ENCODE data around the gene CEACAM6.
"Not testable (repeated sequence)": the region's sequence is repeated elsewhere in the genome, so short reads cannot be mapped to it uniquely, and the experiment has no call there.

The CEACAM6 gene

DNA sequence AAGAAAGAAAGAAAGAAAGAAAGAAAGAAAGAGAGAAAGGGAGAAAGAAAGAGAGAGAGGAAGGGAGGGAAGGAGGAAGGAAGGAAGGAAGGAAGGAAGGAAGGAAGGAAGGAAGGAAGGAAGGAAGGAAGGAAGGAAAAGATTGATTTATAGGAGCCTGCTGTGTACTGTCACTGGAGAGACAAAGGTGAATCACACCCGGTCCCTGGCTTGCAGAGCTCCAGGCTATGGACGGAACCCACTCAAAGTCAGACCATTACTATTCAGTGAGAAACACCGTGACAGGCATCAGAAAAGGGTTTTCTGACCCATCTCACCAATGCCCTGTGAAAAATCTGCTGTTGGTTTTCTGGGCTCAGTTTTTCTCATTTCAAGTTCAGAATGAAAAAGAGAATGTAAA is 7.3 kb upstream of the CEACAM6 start:
- no peak for DNase-seq

DNA sequence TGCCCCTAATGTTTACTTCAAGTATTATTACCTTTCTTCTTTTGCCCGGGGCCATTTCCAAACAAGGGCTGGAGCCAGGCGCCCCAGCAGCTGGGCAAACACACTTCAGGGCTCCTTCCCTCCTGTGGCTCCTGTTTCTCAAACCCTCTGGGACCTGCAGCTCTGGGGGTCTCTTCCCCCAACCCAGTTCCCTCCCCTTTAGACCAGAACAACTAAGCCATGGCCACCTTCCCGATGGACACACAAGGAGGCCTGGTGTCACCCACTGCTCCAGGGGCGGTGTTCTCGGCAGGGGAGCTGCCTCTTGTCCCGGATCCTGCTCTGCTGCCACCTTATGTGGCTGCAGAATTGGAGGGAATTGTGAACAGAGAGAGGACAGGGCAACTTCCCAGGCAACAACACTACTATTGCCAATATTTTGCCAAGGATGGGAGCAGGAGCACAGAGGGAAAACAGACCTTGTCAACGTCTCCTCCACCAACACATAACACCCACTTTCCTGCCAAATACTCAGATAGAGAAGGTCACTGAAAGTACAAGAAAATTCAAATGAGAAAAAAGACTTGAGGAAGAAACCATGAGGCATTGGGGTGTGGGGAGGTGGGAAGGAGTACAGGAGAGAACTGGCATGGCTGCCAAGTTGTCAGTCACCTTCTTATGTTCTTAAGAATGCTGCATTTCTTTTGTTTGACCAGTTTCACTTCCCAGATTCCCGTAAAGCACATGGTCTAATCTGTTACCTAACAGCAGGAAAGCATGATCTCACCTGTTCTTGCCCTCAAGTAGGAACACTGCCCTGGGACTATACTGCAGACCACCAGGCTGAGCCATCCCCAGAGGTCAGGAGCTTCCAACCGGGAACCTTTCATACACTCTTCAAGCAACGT is 4.8 kb upstream of the CEACAM6 start:
- not testable (repeated sequence) for DNase-seq

GRCh38 chr19:41753159-41753558 is 2.2 kb upstream of the CEACAM6 start:
- peak; percentile 81 for DNase-seq

GRCh38 chr19:41753936-41754529 is 1.3 kb upstream of the CEACAM6 start:
- peak; percentile 77 for DNase-seq

GRCh38 chr19:41758846-41759245 is 3.5 kb downstream of the CEACAM6 start:
- no peak for DNase-seq

- DNase-seq = no peak
These were observed 11.8 kb downstream of the CEACAM6 start for GRCh38 chr19:41767115-41767514.

GRCh38 chr19:41768105-41768504 is 12.8 kb downstream of the CEACAM6 start:
- DNase-seq = not testable (repeated sequence)

DNA sequence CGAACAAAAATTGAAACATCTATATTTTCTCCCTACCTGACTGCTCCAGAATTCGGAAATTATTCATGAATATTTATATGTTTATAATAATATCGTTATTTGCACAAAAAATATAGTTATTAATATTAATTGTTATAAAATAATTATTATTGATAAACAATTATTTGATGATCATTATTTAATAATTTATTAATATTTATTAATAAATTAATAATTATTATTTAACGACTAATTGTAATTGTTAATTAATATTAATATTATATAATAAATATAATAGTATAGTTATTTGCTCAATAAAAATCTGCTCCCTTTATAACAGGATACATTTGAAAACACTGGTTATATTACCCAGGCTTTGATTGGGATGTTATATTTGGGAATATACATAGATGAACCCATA is 14.3 kb downstream of the CEACAM6 start:
- no peak for DNase-seq

GRCh38 chr19:41771410-41771809 is 16.1 kb downstream of the CEACAM6 start:
- no peak for DNase-seq

GRCh38 chr19:41774515-41774980 is 19.2 kb downstream of the CEACAM6 start:
- DNase-seq = no peak

DNA sequence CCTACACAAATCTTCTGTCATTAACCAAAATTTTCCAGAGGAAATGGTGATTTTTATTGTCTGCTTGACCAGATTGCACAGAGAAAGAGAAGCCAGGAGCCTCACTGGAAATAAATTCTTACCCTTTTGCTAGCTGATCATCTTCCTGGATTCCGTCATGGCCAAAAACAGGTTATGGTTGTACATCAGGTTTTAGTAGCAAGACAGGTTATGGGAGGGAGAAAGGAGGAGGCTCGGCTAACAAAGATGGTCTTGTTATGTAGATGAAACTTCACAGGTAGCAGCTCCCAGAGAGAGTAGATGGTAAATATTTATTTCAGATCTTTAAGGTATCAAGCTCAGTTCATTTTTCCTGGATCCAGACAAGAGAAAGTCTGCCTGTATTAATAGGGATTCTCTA is 21.4 kb downstream of the CEACAM6 start:
- DNase-seq = no peak

DNA sequence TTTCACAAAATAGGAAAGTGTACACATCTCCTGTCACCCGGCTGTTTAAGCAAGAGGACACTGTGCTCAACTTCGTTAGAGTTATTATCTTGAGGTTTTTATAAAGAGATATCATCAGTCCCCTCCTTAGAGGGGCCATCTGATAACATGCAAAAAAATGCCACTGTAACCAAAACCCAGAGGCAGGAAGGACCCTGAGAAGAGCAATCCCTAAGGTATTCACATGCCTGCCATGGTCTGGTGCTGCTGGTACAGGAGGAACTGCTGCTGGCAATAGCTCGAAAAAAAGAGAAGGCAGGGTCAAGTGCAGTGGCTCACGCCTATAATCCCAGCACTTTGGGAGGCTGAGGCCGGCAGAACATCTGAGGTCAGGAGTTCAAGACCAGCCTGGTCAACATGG is 28.3 kb downstream of the CEACAM6 start:
- DNase-seq = peak; percentile 81

DNA sequence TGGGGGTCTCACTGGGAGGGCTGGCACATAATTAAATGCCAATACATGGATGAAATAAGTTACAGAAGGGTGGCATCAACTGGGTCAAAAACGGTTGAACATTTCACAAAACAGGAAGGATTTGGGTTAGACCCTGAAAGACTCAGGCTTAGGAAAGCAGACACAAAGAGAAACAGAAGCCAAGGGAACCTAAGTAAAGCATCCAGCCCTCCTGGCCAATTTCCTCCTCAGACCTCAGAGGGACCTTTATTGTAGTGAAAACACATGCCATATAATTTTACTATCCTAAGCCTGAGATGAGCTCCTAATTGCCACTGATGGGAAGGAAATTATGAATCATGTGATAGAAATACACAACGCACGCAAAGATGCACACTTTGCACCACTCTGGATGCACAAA is 29.0 kb downstream of the CEACAM6 start:
- peak; percentile 66 for DNase-seq

GRCh38 chr19:41784743-41785142 is 29.4 kb downstream of the CEACAM6 start:
- DNase-seq = peak; percentile 87

DNA sequence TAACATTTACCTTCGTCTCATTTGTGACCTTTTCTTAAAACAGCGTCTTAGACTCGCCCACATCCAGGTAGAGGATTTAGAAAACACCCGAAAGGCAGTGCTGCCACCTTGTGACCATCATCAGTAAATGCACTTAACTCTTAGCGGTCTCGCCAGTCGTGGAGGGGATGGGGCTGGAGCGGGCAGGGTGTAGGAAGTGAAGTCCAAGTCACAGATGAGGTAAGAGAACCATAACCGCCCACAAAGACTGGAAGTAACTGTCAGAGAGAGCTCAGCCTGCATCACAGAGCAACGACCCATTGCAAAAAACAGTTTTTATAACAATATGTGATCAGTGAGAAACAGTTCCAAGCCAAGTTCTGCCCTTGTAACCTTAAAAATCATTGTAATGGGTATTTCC is 30.3 kb downstream of the CEACAM6 start:
- peak; percentile 94 for DNase-seq

DNA sequence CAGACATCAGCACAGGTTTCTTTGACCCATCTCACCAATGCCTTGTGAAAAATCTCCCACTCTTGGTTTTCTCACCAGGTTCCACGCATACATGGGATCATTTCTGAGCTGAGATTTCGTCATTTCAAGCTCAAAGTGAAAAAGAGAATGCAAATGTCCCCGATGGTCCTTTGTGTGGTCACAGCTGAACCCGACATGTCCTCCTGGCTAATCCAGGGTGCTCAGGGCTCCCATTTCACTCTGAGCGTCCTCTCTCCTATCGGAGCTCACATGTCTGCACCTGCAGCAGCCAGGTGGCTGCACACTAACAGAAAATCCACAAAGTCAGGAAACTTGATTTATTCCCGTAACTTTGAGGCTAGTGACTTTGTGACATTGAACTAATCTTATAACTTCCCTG is 31.7 kb downstream of the CEACAM6 start:
- DNase-seq = no peak

GRCh38 chr19:41788518-41788917 is 33.2 kb downstream of the CEACAM6 start:
- DNase-seq = not testable (repeated sequence)

- not testable (repeated sequence) for DNase-seq
These were observed 33.7 kb downstream of the CEACAM6 start for GRCh38 chr19:41789053-41789452.

DNA sequence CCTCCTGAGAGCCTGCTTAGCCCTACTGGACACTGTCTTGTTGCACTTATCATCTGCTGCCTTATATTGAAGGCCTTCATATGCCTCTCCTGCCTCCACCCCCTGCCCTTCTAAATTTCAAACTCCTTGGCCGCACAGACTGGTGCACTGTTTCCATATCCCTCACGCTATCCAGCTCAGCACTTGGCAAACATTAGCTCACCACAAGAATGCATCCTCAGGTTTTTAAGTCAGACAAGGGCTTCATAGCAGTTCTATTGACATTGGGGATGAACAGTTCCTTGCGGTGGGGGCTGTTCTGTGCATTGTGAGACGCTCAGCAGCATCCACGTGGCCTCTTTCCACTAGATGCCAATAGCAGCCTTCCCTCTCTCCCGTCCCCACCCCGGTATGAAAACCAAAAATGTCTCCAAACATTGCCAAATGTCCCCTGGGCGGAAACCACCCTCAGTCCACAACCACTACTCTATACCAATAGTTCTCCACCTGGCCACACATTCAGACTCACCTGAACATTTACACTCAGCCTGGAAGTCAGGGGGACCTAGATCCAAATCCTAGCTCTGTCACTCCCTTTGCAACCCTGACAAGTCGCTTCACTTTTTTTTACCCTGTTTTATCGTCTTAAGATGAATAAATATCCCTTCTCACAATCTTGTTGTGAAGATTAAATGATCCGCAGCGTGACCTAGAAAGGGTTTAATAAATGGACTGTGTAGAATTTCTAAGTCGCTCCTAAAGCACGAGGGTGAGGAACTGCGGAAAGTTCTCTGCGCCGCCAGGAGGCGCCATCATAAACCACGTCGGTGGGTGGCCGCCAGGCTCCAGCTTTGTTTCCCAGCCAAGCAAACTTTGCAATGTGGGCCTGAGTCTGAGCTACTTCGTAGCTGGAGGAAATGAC is 37.4 kb downstream of the CEACAM6 start:
- DNase-seq = peak; percentile 82

DNA sequence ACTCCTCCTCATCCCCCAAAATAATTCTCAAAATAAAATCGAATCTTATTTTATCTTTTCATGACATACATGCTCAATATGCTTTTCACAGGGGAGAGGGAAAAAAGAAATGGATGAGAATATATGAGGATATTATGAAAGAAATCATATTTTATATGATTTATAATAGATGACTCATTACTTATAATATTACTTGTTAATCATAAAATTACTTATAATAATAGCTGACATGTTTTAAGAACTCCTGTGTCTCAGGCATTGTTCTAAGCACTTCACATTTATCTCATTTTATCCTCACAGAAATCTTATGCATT is 38.0 kb downstream of the CEACAM6 start:
- DNase-seq = no peak

- DNase-seq = peak; percentile 78
These were observed 39.7 kb downstream of the CEACAM6 start for GRCh38 chr19:41795031-41795461.

DNA sequence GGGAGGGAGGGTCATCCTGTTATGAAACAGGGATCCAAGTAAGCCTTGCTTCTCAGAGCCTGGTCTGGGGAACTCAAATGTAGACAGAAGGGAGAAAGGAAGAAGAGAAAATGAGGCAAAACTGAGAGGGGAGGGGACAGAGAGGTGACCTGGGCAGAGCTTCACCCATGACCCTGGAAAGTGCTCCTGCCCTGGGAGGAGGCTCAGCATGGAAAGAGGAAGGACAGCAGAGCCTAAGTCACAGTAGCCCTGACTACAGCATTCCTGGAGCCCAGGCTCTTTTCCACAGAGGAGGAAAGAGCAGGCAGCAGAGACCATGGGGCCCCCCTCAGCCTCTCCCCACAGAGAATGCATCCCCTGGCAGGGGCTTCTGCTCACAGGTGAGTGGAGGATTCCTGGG is 41.0 kb downstream of the CEACAM6 start, which contains the start of gene CEACAM3:
CEACAM3 (plus strand) TSS at position 226 of the 400 bp plus-strand sequence; CDS start at position 317, 91 bp downstream.
- DNase-seq = no peak

GRCh38 chr19:41796901-41797300 is 41.6 kb downstream of the CEACAM6 start:
- peak; percentile 56 for DNase-seq

Data from hematopoietic multipotent progenitor cell treated with erythropoietin and hydrocortisone succinate and interleukin-3 and kit ligand, for 4 days (in vitro differentiated cells).